ENCODE results near the gene RASSF3. TPM values are rescaled to one million over a fixed set of nuclear protein-coding genes. Genes with fewer than 3 reads are reported as not detected.

Gene RASSF3
- total and polyA plus RNA-seq, 11 donors = 32.8 to 116 (median 90.6) TPM

DNA sequence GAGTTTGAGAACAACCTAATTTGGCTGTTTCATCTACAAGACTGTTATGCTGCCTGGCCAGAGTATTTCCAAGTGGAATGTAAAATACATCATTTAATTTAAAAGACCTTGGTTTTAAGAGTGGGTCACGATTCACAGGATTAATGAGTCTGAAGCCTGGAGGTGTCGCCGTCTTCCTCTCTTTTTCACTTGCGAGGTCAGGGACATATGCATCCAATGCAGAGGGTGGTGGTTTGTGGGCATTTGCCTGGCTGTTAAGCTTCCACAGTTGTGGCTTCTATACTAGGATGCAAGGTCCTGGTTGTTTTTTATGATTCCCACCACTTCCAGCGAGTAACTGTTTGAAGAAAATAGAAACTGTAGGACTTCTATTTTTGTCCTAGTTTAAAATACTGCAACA is 22.8 kb upstream of the RASSF3 start:
- TF ChIP-seq POLR2A (IDR thresholded peaks at IDR 0.05) = no peak
- TF ChIP-seq, protein P1, sequence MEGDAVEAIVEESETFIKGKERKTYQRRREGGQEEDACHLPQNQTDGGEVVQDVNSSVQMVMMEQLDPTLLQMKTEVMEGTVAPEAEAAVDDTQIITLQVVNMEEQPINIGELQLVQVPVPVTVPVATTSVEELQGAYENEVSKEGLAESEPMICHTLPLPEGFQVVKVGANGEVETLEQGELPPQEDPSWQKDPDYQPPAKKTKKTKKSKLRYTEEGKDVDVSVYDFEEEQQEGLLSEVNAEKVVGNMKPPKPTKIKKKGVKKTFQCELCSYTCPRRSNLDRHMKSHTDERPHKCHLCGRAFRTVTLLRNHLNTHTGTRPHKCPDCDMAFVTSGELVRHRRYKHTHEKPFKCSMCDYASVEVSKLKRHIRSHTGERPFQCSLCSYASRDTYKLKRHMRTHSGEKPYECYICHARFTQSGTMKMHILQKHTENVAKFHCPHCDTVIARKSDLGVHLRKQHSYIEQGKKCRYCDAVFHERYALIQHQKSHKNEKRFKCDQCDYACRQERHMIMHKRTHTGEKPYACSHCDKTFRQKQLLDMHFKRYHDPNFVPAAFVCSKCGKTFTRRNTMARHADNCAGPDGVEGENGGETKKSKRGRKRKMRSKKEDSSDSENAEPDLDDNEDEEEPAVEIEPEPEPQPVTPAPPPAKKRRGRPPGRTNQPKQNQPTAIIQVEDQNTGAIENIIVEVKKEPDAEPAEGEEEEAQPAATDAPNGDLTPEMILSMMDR (IDR thresholded peaks at IDR 0.05) = no peak
- ATAC-seq (no peak), DNase-seq (no peak)
- no peaks in the 10 kb centered on the region for H3K9me3 ChIP-seq
- no peaks in the 10 kb centered on the region for H3K27me3 ChIP-seq
- intact Hi-C loops (cut with DNase I) = no loop called here
- peaks cover 0 to 26% (median 16%) of the 10 kb centered on the region in 12 donors for H3K4me1 ChIP-seq
- 74 to 82% (median 80%) methylated on average over 5 of the region's 5 CpGs for WGBS, 4 donors
- H3K4me3 ChIP-seq = no peak overlapping the region
- no peaks in the 10 kb centered on the region for H3K36me3 ChIP-seq
- H3K27ac ChIP-seq = no peak overlapping the region

DNA sequence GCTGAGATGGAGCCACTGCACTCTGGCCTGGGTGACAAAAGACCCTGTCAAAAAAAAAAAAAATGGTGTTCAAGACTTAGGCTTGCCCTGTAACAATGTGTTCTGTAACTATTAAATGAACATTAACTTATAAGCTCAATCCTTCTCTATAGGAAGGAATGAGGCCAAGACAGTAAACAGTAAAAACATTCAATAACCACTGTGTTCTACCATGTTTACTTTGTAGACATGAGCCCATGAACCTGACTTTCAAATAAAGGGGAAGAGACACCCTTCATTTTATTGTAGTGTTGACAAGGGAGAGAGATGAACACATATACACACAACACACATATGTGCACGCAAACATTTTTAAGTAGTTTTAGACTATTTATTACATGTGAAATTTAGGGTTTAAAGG is 20.1 kb upstream of the RASSF3 start:
- H3K4me1 ChIP-seq = peaks cover 0 to 8% (median 0%) of the 10 kb centered on the region in 12 donors
- no peak overlapping the region for H3K4me3 ChIP-seq
- ATAC-seq (no peak), DNase-seq (no peak)
- WGBS, 4 donors = 94 to 98% (median 96%) methylated on average over 1 of the region's 1 CpG
- H3K27me3 ChIP-seq = no peaks in the 10 kb centered on the region
- H3K36me3 ChIP-seq = no peaks in the 10 kb centered on the region
- H3K9me3 ChIP-seq = no peaks in the 10 kb centered on the region
- intact Hi-C loops (cut with DNase I) = no loop called here
- H3K27ac ChIP-seq = no peak overlapping the region
- TF ChIP-seq, protein P1 (IDR thresholded peaks at IDR 0.05) = no peak
- no peak for TF ChIP-seq POLR2A (IDR thresholded peaks at IDR 0.05)

DNA sequence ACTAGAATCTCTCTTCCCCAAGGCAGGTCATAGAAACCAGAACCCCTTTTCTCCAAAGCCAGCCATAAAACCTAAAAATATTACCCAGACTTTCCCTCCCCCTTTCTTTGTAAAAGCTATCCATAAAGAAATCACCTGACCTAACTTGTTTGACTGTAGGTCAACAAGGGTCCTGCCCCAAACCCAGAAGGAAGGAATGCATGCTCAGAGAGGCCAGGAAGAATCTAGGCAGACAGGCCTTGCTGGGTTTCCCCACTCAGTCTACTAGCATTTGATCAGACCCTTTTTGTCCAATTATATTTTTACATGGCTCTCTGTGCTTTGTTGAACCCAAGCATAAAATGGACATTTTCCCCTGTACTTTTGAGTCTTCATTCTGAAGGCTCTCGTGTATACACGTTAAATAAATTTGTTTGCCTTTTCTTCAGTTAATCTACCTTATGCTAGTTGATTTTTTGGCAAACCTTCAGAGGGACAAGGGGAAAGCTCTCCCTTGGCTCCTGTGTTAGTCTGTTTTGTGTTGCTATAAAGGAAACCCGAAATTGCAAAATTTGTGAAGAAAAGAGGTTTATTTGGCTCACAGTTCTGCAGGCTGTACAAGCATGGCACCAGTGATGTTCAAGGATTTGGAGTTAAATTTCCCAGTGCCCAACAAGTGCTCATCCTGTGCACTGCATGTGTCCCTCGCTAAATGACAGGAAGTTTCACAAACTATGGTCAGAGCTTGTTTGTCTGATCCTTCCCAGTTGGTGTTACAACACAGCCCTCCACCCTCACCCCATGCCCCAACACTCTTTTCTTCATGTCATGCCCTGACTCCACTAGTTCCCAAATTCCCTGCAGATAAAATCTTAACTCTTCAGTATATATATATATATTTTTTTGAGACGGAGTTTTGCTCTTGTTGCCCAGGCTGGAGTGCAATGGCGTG is 14.2 kb upstream of the RASSF3 start:
- H3K27ac ChIP-seq = peak overlapping the region in 1 of 12 donors; percentile 75
- peaks cover 0 to 45% (median 0%) of the 10 kb centered on the region in 12 donors for H3K4me1 ChIP-seq
- ATAC-seq (peak in 3 of 4 donors; percentile 44 to 78 (median 50)), DNase-seq (no peak)
- no peaks in the 10 kb centered on the region for H3K36me3 ChIP-seq
- no peak for TF ChIP-seq POLR2A (IDR thresholded peaks at IDR 0.05)
- TF ChIP-seq, protein P1 (IDR thresholded peaks at IDR 0.05) = no peak
- no peaks in the 10 kb centered on the region for H3K9me3 ChIP-seq
- intact Hi-C loops (cut with DNase I) = no loop called here
- no peak overlapping the region for H3K4me3 ChIP-seq
- 85 to 93% (median 89%) methylated on average over 6 of the region's 6 CpGs for whole genome bisulfite sequencing, 4 donors
- H3K27me3 ChIP-seq = no peaks in the 10 kb centered on the region

DNA sequence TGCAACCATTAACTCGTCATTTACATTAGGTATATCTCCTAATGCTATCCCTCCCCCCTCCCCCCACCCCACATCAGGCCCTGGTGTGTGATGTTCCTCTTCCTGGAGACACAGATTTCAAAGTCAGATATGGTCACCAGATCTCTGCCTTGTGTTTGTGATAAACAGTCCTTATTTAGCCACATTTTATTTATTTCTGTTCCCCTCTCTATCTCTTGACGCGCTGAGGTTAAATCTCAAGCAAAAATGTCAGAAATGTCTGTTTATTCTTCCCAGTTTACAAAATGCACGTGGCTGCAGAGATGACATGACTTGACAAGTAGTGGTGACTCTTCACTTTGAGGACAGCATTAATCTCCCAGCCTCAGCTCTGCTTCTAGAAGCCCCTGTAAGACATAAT is 11.5 kb upstream of the RASSF3 start:
- Histone ChIP-seq H3K4me1 (peaks cover 0 to 40% (median 0%) of the 10 kb centered on the region in 12 donors), H3K9me3 (no peaks in the 10 kb centered on the region), H3K27me3 (no peaks in the 10 kb centered on the region), H3K27ac (no peak overlapping the region), H3K4me3 (no peak overlapping the region), H3K36me3 (no peaks in the 10 kb centered on the region)
- intact Hi-C loops (cut with DNase I) = no loop called here
- ATAC-seq (no peak), DNase-seq (no peak)
- 73 to 90% (median 82%) methylated on average over 4 of the region's 4 CpGs for WGBS, 4 donors
- no peak for TF ChIP-seq POLR2A (IDR thresholded peaks at IDR 0.05)
- TF ChIP-seq, protein P1 (IDR thresholded peaks at IDR 0.05) = no peak

All from heart left ventricle (tissue), 16 donors.